Measurements from ENCODE around the gene PGA4.

- no peak for TF ChIP-seq CTCF (tag by site-specific recombination; IDR thresholded peaks at IDR 0.05)
- TF ChIP-seq ZNF155 (tag by site-specific recombination; IDR thresholded peaks at IDR 0.05), result no peak
- no peak for TF ChIP-seq ZBTB11 (tag by site-specific recombination; conservative IDR thresholded peaks at IDR 0.05; ENCODE audit: low read depth)
- no peak for TF ChIP-seq PBX3 (CRISPR knock-in tag; IDR thresholded peaks at IDR 0.05)
- TF ChIP-seq ATF2 (tag by site-specific recombination; IDR thresholded peaks at IDR 0.05; ENCODE audit: low read depth), result no peak
- no peak for TF ChIP-seq ZNF76 (tag by site-specific recombination; IDR thresholded peaks at IDR 0.05; ENCODE audit: borderline replicate concordance, low read depth)
- TF ChIP-seq HOXD13 (CRISPR knock-in tag; IDR thresholded peaks at IDR 0.05; ENCODE audit: borderline replicate concordance), result no peak
- TF ChIP-seq ZNF747 (tag by site-specific recombination; IDR thresholded peaks at IDR 0.05), result no peak
- no peak for TF ChIP-seq ZEB2 (tag by site-specific recombination; IDR thresholded peaks at IDR 0.05)
These were observed 23.1 kb upstream of the PGA4 start for GRCh38 chr11:61198948-61199523.
